ENCODE results near the gene TBC1D30. TPM values are rescaled to one million over a fixed set of nuclear protein-coding genes. Genes with fewer than 3 reads are reported as not detected.

Gene TBC1D30
- total RNA-seq, 1 donor from 2014 or later, result 1.6 TPM

GRCh38 chr12:64860446-64860998, 36.1 kb downstream of the TBC1D30 start:
- no peak for DNase-seq (ENCODE audit: low read depth)

DNA sequence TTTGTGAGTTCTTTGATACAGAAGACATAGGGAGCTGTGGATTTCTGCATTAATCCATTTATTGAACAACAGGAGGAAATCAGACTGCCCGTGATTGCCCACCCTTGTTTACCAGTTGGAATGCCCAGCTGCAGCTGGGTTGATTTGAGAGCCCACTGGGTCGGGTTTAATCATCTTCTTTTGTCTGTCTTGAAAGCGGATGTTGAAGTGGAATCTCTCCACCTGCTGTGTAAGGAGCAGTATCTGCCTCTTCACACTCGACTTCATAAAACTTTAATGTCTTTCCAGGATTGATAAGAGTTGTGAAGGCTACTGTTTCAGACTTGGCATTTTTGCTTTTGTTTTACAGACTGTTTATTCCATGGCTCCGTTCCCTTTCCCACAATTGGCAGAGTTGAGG, 39.9 kb downstream of the TBC1D30 start:
- no peak overlapping the region for H3K4me3 ChIP-seq (ENCODE audit: low read depth, low read length)
- TF ChIP-seq, protein P1, sequence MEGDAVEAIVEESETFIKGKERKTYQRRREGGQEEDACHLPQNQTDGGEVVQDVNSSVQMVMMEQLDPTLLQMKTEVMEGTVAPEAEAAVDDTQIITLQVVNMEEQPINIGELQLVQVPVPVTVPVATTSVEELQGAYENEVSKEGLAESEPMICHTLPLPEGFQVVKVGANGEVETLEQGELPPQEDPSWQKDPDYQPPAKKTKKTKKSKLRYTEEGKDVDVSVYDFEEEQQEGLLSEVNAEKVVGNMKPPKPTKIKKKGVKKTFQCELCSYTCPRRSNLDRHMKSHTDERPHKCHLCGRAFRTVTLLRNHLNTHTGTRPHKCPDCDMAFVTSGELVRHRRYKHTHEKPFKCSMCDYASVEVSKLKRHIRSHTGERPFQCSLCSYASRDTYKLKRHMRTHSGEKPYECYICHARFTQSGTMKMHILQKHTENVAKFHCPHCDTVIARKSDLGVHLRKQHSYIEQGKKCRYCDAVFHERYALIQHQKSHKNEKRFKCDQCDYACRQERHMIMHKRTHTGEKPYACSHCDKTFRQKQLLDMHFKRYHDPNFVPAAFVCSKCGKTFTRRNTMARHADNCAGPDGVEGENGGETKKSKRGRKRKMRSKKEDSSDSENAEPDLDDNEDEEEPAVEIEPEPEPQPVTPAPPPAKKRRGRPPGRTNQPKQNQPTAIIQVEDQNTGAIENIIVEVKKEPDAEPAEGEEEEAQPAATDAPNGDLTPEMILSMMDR (conservative IDR thresholded peaks at IDR 0.05; ENCODE audit: low read depth, low read length), result no peak
- DNase-seq (ENCODE audit: low read depth), result no peak

More at GRCh38 chr12:64860446-64860998, 36.1 kb downstream of the TBC1D30 start:
- H3K4me3 ChIP-seq (ENCODE audit: low read depth, low read length), result no peak overlapping the region
- TF ChIP-seq, protein P1 (conservative IDR thresholded peaks at IDR 0.05; ENCODE audit: low read depth, low read length), result no peak

GRCh38 chr12:64875186-64875585, 50.7 kb downstream of the TBC1D30 start:
- no peak for DNase-seq (ENCODE audit: low read depth)
- TF ChIP-seq, protein P1 (conservative IDR thresholded peaks at IDR 0.05; ENCODE audit: low read depth, low read length), result no peak
- no peak overlapping the region for H3K4me3 ChIP-seq (ENCODE audit: low read depth, low read length)

DNA sequence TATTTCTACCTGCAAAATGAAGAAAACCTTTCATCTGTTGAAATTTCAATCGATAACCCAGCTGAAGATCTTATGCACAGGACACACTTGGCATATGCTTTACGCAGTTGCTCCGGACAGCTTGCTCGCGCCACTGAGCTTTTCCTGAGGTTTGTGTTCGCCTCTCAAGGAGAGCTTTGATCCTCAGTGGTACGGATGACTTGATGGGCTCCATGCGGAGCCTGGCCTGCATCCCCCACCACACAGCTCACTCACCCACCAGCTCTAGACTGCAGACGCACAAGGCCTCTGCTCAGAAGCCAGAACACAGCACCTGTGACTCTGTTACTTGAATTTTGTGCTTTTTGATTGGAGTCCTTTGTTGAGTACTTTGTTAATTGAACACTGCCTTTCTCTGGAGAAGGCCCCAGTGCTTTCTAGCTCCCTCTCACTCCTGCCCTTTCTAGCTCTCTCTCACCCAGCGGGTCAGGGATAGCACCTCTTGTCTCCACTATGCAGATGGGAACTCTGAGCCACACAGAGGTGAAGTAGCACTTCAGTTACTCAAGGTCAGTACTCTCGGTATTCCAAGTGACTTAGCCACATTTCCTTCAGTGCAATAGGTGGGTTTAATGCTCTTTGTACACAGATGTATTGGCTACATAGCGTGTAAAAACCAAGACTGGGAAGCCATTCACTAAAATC, 52.1 kb downstream of the TBC1D30 start:
- TF ChIP-seq, protein P1 (conservative IDR thresholded peaks at IDR 0.05; ENCODE audit: low read depth, low read length), result no peak

DNA sequence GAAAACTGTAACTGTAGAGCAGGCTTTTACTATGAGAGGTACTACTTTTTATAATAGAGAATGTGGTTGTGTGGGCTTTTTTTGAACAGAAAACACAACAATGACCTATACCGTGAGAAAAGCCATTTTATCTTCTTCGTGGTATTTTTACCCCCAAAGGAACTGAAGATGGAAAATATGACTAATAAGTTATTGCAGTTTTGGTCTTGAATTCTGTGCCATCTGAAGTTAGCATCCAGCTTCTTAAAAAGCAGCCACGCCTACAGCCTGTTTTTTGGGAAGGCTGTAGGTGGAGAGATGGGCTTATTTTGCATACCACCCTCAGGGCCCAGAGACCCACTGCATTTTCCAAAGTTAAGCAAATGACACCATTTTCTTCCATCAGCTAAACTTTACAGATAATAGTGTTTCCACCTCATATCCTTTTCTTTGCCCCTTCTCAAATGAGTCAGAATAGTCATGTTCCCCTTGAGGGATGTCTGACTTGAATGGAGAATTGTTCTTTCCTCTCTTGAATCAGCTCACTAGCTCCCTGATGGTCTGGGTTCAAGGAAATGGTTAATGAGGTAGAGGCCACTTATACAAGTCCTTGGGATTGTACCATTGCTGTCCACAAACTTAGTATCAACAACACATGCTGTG, 53.0 kb downstream of the TBC1D30 start:
- DNase-seq (ENCODE audit: low read depth), result no peak
- TF ChIP-seq, protein P1 (conservative IDR thresholded peaks at IDR 0.05; ENCODE audit: low read depth, low read length), result no peak
- H3K4me3 ChIP-seq (ENCODE audit: low read depth, low read length), result no peak overlapping the region

More for the DNA sequence above, 52.1 kb downstream of the TBC1D30 start:
- no peak overlapping the region for H3K4me3 ChIP-seq (ENCODE audit: low read depth, low read length)
- no peak for DNase-seq (ENCODE audit: low read depth)

- TF ChIP-seq, protein P1 (conservative IDR thresholded peaks at IDR 0.05; ENCODE audit: low read depth, low read length), result no peak
- no peak overlapping the region for H3K4me3 ChIP-seq (ENCODE audit: low read depth, low read length)
- no peak for DNase-seq (ENCODE audit: low read depth)
Observed at GRCh38 chr12:64882687-64883086, 58.2 kb downstream of the TBC1D30 start.
